GM18498 (cell line): ENCODE measurements around the gene TOX3.

ENCODE experiments used
- ATAC-seq: cut with Tn5 transposase; IDR thresholded peaks from one replicate; pipeline ENCODE4 v1.9.1; 2021; ENCODE audit warnings: mild to moderate bottlenecking, moderate library complexity; ENCODE audit not compliant: unreplicated experiment

The TOX3 gene

DNA sequence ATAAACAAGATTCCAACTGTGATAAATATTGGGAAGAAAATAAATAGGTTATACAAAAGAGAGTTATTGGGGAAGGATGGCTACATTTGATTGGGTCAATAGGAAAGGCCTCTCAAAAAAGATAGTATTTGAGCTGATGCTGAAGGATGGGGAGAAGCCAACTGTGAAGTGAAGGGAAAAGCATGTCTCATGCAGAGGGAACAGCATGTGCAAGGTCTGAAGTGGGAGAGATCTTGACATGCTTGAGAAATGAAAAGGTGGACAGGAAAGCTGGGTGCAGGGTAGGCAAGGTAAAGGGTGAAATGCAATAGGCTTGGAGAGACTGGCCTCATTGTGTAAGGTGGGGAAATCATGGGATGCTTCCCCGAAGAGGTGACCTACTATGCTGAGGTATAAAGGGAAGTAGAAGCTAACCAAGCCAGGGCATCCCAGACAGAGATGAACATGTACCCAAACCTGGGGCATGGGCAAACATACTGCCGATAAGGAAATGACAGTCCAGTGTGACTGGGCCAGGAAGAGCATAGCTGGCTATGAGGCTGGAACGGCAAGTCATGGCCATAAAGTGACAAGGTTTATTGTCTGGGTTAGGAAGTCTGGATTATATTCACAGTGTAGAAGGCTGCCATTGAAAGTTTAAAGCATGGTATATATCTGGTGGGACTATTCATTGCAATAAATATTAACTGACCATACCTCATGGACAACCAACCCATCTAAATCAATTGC lies 91.2 kb downstream of the TOX3 start:
- ATAC-seq = no peak

DNA sequence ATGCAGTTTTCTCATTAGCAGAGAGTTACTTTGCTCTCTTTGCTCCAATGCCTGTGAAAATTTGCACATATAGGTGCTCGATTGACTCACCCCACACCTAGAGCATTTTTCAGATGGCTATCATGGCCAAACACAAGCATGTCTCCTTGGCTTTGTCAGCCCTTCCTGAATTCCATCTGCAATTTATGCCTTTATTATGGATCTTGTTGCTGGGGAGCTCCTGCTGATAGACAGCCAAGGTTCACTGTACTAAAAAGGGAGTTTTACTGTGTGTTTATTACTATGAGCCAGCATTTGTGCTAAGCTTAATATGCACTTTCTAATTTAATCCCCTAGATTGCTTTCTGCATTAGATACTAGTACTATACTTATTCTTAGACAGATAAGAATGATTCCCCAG lies 93.3 kb downstream of the TOX3 start:
- ATAC-seq = no peak

DNA sequence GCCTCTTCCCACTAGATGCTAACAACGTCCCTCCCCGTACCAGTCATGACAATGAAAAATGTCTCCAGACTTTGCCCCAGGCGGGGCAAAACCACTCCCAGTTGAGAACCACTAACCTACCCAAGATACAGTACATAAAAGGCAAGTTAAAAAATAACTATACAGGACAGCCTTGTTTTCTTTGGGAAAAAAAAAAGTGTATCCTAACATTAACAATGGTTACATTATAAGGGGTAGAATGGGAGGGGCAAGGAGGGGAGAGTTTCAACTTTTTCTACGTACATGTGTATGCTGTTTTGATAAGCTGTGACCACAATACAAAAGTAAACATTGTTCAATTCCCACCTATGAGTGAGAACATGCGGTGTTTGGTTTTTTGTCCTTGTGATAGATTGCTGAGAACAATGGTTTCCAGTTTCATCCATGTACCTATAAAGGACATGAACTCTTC lies 94.9 kb downstream of the TOX3 start:
- ATAC-seq = no peak

DNA sequence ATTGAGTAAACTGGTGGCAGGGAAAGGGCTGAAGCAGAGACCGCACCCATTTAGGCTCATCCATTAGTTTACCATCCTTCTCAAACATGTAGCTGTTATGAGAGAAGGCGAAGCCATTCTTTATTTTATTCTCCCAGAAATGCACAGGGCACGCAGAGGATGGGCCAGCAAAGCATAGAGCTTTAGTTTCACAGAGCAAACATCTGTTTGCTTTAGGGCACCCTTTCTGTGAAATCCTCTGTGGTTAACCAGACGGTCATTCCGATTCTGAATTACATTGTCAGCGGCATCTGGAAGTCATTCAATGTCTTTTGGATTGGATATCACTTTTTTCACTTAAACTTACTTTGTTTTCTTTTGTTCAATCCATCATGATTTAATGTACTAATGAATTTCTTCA lies 96.0 kb downstream of the TOX3 start:
- no peak for ATAC-seq

DNA sequence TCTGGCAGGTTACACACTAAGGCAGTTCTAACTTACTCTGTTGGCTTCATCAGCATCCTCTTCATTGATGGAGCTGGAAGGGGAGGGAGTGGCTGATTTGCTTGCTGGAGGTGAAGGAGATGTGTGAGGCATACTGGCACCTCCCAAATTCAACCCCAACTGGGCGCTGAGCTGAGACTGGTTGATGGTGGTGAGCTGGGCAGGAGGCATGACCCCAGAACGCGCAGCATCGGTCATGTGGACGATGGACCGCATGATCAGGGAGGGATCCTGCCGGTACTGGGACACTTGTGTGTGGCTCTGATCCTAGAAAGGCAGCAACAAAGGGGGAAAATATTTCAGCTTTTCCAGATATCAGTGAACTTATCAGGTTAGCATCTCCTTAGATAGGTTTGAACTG lies 96.7 kb downstream of the TOX3 start:
- no peak for ATAC-seq

DNA sequence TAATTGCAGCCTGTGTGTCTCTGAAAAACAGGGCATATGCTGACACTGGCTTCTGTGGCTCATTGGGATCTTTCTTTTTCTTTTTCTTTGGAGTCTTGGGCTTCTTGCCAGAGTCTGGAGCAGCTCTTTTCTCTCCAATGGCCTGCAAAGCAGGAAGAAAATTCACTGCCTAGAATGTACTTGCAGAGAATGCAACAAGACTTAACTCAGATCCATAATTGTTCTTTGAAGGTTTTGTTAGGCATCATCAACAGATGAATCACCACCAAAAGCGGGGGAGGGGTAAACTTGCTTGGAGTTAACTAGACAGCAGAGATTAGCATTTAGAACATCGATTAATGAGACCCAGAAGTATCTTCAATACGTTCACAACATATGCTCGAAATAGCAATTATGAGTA lies 100.9 kb downstream of the TOX3 start:
- no peak for ATAC-seq

DNA sequence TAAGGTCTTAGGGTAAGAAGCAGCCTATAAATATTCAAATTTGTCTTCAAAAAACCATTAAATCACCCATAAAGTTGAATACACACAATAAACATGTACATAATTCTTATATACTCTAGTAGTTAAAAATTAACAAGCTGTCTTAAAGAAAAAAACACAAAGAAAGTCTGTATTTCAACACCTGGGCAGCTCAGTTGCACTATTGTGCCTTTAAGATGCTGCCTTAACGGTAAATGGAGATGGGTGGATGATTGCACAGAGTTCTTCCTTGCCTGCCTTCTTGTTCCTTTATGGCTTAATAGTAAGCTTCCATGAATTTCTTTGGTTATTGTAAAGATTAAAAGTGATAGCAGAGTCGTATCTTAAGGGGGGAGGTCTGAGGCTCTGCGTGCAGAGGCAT lies 105.1 kb downstream of the TOX3 start:
- ATAC-seq = no peak

DNA sequence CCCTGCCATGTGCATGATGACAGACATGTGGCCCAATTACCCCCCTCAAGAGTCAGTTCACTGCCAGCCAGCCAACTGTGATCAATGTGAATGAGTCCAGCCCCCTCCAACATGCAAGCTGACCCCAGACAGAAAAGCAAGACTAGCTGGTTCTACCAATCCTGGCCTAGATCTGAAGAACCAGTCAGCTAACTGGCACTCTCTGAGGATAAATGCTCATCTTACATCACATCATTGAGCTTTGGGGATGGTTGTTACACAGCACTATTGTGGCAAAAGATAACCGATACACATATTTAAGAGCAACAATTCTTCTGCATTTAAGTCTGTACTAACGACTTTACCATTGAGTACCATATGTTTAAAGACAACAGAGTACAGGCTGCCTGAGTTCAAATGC lies 106.7 kb downstream of the TOX3 start:
- ATAC-seq = no peak

DNA sequence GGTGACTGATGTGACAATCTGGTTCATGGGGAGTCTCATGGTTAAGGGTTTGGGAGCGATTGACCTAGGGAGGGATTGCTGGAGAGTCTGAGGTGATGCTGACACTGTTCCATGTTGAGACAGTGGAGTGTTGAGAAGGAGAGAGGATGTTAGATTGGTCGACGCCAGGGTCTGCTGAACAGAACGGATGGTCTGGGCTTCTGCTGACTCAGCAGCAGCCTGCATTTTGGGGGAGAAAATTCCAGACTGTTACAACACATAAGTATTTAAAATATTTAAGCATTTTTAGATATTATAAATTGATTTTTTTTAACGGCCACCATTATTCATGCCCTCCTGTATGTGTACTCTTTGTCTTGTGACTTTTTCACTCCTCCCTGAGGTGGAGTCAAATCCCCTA lies 107.2 kb downstream of the TOX3 start:
- no peak for ATAC-seq

DNA sequence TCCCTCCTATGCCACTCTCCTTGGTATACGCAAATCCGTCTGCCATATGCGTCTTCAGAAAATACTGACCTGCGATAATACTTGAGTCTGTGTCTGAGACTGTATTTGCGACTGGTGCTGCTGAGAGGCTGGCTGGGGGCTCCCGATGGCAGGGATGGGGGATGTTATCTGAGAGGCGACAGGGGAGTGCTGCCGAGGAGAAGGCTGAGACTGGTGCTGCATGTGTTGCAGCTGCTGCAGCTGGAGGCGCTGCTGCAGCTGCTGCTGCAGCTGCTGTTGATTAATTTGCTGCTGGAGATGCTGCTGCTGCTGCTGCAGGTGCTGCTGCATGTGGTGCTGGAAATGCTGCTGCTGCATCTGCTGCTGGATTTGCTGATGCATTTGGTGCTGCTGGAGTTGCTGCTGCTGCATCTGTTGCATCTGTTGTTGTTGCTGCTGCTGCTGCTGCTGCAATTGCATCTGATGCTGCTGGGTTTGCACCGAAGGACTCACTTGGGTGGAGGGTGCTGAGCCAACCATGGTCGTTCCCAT lies 107.7 kb downstream of the TOX3 start:
- no peak for ATAC-seq

DNA sequence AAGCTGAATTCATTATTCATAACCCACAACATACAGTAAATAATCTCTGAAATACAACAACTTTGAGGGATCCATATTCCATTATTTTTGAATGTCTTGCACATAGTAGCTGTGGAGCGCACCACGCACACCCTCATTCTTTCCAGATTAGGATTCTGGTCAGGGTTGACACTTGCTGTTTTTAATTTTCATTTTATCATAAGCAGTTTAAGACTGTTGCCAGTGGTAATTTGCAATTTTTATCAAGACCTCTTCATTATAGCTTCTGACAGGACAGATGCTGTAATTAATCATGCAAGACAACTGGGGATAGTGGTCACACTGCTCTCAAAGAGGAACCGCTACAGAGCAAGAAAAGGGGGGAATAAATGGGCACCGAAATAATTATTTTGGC lies 109.7 kb downstream of the TOX3 start:
- ATAC-seq = no peak

DNA sequence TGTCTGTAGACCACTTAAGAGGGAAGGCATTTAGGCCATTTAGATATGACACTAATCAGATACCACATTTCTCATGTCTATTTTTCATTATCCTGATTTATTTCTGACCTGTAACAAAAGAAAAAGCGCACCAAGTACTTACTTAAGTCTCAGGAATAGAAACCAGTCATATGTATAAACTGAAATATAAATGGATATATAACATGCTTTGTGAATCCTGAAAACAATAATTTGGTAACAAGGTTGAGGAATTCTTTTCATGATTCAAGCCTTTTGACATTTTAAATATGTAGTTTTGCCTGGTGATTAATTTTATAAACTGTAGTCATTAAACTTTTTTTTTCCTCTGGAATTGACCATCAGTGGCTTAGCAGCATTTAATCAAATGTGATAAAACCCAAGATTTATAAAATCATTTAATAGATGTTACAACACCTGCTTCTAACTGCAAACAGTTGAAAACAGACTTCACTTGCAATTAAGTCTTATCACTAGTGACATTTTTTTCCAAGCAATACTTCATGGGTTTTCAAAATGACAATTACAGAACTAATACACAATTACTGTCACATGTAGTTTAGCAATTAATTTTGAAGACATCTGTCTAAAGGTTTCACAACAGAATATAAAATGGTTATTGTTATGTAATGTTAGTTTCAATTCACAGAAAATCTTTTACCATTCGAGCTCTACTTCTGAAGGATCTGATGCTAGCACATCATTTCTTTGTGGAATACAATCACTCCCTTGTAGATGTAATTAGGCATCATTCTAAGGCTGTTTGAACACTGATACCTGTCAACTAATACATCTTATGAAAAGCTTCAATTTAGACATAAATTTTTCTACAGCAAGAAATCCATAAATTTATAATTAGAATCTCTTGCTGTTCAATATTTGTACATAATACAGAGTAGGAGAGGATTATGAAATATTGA lies 110.3 kb downstream of the TOX3 start:
- no peak for ATAC-seq

DNA sequence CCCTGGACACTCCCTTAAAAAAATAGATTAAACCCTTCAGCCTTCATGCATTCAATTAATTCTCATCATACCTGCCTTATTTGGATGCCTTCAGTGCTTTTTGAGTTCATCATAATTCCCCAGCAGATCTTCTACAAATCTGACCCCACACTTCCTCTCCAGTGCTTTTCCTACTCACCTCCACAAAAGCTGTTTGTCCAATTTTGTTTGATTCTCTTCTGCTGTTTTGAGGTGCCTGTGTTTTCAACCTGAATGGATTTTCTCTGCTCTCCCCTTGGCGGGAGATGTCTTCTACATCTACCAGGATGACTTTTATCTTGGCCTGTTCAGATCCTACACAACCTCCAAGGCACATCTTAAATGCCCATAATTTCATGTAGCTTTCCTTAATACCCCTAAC lies 112.7 kb downstream of the TOX3 start:
- no peak for ATAC-seq

DNA sequence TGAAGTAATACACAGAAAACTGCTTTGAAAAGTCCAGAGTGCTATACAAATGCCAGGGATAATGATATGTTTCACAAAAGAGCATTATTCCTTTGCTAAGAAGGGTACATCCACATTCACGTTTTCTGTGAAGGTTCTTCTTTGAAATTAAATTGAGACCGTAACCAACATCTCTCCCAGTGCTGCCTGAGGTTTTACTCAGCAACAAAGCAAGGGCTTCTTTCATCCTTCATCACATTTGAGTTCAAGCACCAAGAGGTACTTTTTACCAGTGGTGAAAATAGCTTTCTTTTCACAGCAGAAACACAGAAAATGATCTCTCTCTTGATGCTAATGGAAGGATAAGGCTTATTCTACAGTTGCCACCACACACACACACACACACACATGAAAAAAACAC lies 113.3 kb downstream of the TOX3 start:
- no peak for ATAC-seq

DNA sequence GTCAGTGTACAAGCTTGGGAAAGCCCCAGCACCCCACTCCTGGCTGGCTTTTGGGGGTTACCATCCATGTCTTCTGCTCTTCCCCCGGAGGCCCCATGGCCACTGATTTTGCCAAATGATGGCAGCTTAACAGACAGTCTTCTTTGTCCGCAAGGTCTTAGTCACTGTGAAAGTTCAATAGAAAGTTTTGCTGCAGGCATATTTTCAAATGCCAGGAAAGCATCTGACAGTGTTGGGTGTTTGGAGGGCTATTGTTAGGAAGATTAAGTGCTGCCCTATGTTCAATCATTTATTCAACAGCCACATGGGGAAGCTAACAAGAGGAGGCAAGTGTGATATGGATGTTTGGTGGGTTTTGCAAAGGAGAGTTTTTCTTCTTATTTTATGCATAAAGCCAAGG lies 122.4 kb downstream of the TOX3 start:
- no peak for ATAC-seq

DNA sequence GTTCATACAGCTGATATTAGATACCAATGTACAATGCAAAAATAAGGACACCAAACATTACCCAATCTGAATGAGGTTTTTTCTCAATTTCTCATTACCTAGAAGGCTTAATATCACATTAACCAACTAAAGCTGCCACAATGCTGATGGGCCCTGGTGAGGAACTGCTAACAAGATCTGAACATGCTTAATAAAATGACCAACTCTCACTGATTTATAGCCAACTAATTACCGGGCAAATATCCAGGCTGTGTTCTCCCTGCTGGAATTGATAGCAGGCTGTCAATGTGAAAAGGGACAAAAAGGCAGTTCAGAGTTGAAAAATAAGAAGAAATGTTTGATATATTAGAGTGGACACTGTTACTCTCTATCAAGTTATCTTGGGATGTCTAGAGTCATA lies 124.6 kb downstream of the TOX3 start:
- ATAC-seq = no peak

DNA sequence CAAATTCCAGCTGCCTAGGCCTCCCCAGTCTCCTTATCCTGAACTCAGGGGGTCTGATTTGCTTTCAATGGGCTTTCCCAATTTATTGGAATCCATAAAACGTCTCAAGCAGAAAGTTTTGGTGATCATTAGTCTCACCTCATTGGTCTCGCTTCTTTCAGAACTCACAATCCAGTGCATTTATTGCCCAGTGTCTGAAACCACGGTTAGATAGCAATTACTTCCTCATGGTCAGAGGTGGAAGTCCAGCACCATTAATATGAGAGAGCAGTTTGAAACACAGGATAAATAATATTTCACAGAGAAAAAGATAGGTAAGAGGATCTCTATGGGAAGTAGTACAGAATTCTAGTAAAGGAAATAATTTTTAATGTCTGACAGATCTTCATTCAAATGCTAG lies 128.7 kb downstream of the TOX3 start:
- ATAC-seq = no peak

DNA sequence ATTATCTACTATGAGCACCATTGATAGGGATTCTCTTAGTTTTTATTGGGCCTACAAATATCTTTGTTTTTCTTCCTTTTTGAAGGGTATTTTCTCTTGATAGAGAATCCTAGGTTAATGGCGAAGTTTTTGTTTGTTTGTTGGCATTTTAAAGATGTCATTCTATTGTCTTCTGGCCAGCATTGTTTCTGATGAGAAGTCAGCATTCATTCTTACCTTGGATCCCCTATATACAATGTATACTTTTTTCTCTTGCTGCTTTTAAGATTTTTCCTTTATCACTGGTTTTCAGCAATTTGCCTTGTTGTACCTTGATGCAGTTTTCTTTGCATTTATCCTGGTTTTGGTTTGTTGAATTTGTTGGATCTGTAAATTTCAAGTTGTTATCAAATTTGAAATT lies 130.1 kb downstream of the TOX3 start:
- no peak for ATAC-seq

DNA sequence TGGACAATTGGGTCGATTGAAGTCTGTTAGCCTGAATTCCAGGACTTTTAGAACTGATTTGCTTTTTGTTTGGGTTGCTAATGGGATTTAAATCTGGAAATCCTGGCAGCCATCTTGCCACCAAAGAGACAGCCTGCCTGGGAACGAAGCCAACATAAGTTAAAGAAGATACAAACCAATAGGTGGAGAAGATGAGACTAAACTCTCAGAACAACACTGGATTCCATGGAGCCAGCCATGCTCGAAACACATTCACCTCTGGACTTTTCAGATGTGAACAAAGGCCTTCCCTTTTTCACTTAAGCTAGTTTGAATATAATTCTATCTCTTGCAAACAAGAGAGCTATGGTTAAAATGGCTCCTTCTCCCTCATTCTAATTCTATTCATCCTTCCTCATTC lies 135.9 kb downstream of the TOX3 start:
- ATAC-seq = no peak

DNA sequence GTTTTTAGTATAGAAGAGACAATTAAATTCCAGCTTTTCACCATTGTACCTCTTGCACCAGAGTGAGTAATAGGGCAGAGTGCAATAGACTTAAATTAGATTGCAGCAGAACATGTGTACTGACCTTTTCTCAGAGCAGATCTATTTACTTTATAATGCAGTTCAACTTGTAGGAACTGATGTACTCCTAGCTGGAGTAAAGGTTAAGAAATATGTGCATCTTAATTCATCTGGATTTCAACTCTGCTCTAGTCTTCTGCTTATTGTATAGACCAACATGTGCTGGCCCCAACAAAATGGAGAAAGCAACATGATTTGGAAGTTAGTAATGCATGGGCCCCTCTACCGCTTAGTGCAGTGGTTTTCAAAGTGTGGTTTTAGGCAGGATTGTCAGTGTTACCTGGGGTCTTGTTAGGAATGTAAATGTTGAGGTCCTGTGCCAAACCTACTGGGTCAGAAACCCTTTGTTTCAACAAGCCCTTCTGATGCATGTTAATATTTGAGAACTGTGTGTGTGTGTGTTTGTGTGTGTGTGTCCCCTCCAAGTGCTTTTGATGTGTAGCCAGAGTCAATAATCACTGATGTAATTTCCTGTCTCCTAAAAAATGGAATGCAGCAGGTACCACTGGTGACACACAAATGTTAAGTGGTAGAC lies 138.6 kb downstream of the TOX3 start:
- ATAC-seq = no peak

DNA sequence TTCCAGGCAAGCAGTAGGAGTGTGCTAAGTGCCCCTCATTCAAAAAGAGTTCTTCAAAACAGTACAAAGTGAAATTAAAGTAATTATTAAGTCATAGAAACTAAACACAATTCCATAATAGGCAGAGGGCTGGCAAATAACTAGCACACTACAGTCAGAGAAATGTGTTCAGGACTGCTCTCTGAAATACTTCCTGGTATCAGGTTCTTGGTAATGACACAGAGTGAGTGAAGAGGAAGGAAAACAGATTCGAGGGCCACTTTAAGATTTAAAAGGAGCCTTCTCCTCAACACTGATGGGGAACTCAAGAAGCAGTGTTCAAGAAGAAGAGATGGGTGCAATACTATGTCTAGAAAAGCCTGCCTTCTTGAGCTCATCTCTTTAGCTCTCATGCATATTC lies 139.2 kb downstream of the TOX3 start:
- no peak for ATAC-seq

DNA sequence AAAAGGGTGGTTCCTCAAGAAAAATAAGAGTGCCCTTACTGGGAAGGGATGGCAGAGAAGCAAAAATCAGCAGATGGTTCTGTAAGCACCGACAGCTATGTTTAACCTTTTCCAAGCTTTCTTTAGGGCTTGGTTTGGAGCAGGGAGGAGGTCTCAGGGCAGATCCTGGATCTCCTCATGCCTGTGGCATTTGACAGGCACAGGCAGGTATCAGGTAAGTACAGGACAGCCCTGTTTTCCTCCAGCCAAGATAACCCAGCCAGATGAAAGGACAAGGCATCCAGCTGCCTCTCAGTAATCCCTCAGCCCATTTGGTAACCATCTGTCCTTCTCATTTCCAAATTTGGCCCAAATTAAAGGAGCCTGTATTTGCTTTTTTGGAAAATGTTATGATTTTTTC lies 141.5 kb downstream of the TOX3 start:
- ATAC-seq = no peak
